ENCODE results near the gene ABI1. TPM values are rescaled to one million over a fixed set of nuclear protein-coding genes. Genes with fewer than 3 reads are reported as not detected.
A peak's percentile ranks its signal among the peaks of the same experiment; 100 is the strongest.

Gene ABI1
- total RNA-seq, 4 donors from 2014 or later = 29.9 to 54.5 (median 47.8) TPM

GRCh38 chr10:26697163-26697921 is 163.4 kb downstream of the ABI1 start, which contains the start of gene PDSS1:
TSS of gene PDSS1 (plus strand) at chr10:26697701. CDS start at chr10:26697712, 11 bp downstream.
- TF ChIP-seq, protein P1, sequence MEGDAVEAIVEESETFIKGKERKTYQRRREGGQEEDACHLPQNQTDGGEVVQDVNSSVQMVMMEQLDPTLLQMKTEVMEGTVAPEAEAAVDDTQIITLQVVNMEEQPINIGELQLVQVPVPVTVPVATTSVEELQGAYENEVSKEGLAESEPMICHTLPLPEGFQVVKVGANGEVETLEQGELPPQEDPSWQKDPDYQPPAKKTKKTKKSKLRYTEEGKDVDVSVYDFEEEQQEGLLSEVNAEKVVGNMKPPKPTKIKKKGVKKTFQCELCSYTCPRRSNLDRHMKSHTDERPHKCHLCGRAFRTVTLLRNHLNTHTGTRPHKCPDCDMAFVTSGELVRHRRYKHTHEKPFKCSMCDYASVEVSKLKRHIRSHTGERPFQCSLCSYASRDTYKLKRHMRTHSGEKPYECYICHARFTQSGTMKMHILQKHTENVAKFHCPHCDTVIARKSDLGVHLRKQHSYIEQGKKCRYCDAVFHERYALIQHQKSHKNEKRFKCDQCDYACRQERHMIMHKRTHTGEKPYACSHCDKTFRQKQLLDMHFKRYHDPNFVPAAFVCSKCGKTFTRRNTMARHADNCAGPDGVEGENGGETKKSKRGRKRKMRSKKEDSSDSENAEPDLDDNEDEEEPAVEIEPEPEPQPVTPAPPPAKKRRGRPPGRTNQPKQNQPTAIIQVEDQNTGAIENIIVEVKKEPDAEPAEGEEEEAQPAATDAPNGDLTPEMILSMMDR (IDR thresholded peaks at IDR 0.05) = no peak
- TF ChIP-seq EP300 (IDR thresholded peaks at IDR 0.05; ENCODE audit: low read depth) = no peak
- TF ChIP-seq POLR2AphosphoS5 (IDR thresholded peaks at IDR 0.05) = peak; percentile 42 to 53 (median 43)
- TF ChIP-seq POLR2A (IDR thresholded peaks at IDR 0.05) = peak; percentile 74
- Histone ChIP-seq H3K4me1 (peaks cover 4 to 46% (median 35%) of the 10 kb centered on the region in 4 donors), H3K27ac (peak within 1 kb of the TSS; percentile 90 to 97 (median 96)), H3K4me3 (peak within 1 kb of the TSS; percentile 86 to 97 (median 94)), H3K36me3 (no peaks in the 10 kb centered on the region), H3K27me3 (no peaks in the 10 kb centered on the region), H3K9me3 (no peaks in the 10 kb centered on the region)
- intact Hi-C loops (cut with DNase I; ENCODE audit: low total_unique reads) (no loop called here), in situ Hi-C loops (cut with MboI; ENCODE audit: low pct_ligation_motif_present in 1 of 4, low pct_unique_long_range_greater_than_20kb in 1 of 4, low sequenced_read_pairs in 3 of 4) (loop anchor here in 1 of 4 donors (25.0 kb wide), 1 partner anchor 360 kb away; no protein-coding TSS in a partner anchor)
- WGBS, 2 donors (ENCODE audit: low coverage in 1 of 2) = 0% methylated on average over 28 of the region's 82 CpGs; no CpG with 5 or more reads in 1 of the 2 donors
- DNase-seq = peak; percentile 81

DNA sequence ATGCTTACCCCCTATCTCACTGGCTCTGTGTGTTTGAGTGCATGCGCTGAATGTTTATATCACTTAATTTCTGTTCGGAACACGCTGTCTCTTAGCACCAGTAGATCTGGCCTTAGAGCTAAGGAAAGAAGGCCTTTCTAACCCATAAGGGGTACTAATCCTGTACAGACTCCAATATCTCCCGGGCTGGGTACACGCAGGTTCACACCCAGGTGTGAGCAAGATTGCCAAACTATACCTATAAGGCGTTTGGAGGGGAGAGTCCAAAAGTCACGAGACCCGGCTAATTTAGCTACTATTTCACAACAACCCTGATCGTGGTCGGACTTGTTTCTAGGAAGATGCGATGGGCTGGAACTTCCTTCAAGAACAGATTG is 164.0 kb downstream of the ABI1 start:
- 24% methylated on average over 9 to 11 of the region's 11 CpGs for WGBS, 2 donors (ENCODE audit: low coverage in 1 of 2)
- no peaks in the 10 kb centered on the region for H3K27me3 ChIP-seq
- DNase-seq = no peak
- intact Hi-C loops (cut with DNase I; ENCODE audit: low total_unique reads) (no loop called here), in situ Hi-C loops (cut with MboI; ENCODE audit: low pct_ligation_motif_present in 1 of 4, low pct_unique_long_range_greater_than_20kb in 1 of 4, low sequenced_read_pairs in 3 of 4) (loop anchor here in 1 of 4 donors (25.0 kb wide), 1 partner anchor 359 kb away; no protein-coding TSS in a partner anchor)
- no peaks in the 10 kb centered on the region for H3K36me3 ChIP-seq
- H3K27ac ChIP-seq = peak overlapping the region; percentile 90 to 97 (median 96)
- no peak for TF ChIP-seq POLR2A (IDR thresholded peaks at IDR 0.05)
- TF ChIP-seq, protein P1 (IDR thresholded peaks at IDR 0.05) = no peak
- no peak for TF ChIP-seq EP300 (IDR thresholded peaks at IDR 0.05; ENCODE audit: low read depth)
- no peak for TF ChIP-seq POLR2AphosphoS5 (IDR thresholded peaks at IDR 0.05)
- H3K9me3 ChIP-seq = no peaks in the 10 kb centered on the region
- H3K4me1 ChIP-seq = peaks cover 4 to 42% (median 35%) of the 10 kb centered on the region in 4 donors
- peak overlapping the region; percentile 86 to 97 (median 94) for H3K4me3 ChIP-seq

Small RNA genes lying within 50 kb of the gene (small RNA-seq; reads per million reads assigned to genes)
- 0 reads per million in 4 donors for gene RF00191
- gene RNU6-946P = 0 reads per million in 4 donors

Other genes starting within 250 kb of the ABI1 start
- gene PDSS1, start 163.3 kb downstream of the ABI1 start, total RNA-seq = 10 to 100 TPM; 13.1 to 66.7 (median 23.8) TPM
- 10 to 100 TPM in 3 of 4 donors, 1 to 10 TPM in 1; 5.9 to 46.0 (median 21.8) TPM for gene ANKRD26, start 239.5 kb upstream of the ABI1 start, total RNA-seq

Measured in transverse colon (tissue), 4 donors.